ENCODE data around the gene FMO1.
"Not testable (repeated sequence)": the region's sequence is repeated elsewhere in the genome, so short reads cannot be mapped to it uniquely, and the experiment has no call there.

The FMO1 gene

GRCh38 chr1:171248302-171248701 lies at the start of gene FMO1:
TSS of gene FMO1 (plus strand) at chr1:171248494. CDS start at chr1:171258088, 9,594 bp downstream.
- DNase-seq, result no peak

- DNase-seq, result no peak
Observed at GRCh38 chr1:171204296-171204695, 44.0 kb upstream of the FMO1 start.

DNA sequence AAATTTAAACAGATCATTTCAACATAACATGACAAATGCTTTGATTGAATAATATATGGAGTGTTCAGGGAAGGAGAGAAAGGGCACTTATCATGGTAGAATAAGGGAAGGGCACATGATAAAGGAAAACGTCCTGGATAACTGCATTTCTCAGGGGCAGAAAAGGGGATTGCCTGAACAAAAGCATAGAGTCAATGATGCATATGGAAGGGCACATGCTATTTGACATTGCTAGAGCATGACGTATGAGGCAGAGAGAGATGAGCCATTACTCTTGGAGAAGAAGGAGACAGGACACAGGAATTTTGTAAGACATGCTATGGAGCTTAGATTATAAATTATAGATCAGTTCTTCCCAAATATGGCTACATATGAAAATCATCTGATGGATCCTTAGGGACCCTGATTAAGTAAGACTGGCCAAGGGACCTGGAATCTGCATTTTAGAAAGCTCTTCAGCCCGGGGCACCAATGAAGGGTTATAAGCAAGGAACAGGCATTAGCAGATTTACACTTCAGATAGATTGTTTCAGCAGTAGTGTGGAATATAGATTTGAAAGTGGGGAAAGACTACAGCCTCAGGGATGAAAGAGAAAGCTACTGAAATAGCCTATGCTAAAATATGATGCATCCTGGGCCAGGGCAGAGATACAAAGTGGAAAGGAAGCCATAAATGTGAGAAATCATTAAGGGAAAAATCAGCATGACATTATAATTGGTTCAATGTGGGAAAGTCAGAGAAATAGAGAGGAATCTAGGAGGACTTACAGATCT lies 41.9 kb upstream of the FMO1 start:
- DNase-seq, result no peak

- no peak for DNase-seq
Observed at GRCh38 chr1:171206978-171207355, 41.3 kb upstream of the FMO1 start.

DNA sequence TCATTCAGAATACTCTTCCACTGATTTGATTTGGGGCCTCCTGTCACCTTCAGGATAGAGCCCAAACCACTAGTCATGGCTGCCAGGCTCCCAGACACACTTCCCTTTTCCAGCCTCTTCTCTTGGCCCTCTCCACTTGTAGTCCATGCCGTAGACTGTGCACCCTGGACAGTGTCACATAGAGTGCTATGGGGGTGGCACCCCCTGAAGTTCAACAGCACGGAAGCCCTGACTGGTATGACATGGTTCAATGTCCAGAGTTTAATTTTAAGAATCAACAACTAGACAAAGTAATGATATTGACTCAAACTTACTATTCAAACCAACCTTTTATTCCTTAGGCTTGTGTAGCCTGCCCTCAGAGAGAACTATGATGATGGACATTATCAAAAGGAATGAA lies 40.9 kb upstream of the FMO1 start:
- no peak for DNase-seq

GRCh38 chr1:171210355-171210754 lies 37.9 kb upstream of the FMO1 start:
- DNase-seq, result no peak

GRCh38 chr1:171212607-171213351 lies 35.5 kb upstream of the FMO1 start:
- DNase-seq, result no peak

GRCh38 chr1:171213559-171214454 lies 34.5 kb upstream of the FMO1 start:
- no peak for DNase-seq

DNA sequence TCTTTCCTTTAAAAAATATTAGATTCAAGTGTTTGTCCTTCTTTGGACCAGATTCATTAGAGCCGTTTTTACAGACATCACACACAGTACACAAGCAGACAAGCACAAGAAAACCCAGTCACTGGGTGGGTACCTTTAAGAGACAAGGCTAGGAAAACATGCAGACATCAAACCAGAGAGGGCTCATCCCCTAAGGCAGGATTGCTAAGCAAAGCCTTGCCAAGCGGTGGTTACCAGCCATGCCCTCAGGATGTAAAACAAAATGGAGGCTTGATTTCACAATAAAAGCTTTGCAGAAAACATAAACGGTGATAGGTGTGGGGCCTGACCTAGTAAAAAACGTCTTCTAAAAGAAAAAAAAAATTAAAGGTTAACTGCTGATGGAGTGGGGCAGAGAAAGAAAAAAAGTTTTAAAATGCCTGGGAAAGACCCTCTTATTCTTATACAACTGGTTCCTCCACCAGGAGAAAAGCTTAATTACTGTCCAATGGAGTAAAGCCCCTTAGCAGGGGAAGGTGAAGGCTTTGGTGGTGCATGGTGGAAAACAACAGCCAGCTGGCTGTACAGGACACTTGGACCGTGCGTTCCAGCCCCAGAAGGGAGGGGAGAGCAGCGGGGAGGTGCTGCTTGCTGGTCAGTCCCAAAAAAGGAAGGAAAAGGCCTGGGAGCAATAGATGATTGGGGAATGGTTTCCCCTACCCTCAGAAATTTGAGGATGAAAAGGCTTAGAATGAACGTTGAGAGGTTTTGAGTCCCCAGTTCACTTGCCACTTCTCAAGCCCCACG lies 30.4 kb upstream of the FMO1 start:
- DNase-seq, result no peak

- no peak for DNase-seq
Observed at GRCh38 chr1:171218661-171219060, 29.6 kb upstream of the FMO1 start.

GRCh38 chr1:171219346-171220080 lies 28.8 kb upstream of the FMO1 start:
- no peak for DNase-seq

- DNase-seq, result no peak
Observed at GRCh38 chr1:171220081-171220420, 28.2 kb upstream of the FMO1 start.

- DNase-seq, result no peak
Observed at GRCh38 chr1:171220581-171221054, 27.7 kb upstream of the FMO1 start.

DNA sequence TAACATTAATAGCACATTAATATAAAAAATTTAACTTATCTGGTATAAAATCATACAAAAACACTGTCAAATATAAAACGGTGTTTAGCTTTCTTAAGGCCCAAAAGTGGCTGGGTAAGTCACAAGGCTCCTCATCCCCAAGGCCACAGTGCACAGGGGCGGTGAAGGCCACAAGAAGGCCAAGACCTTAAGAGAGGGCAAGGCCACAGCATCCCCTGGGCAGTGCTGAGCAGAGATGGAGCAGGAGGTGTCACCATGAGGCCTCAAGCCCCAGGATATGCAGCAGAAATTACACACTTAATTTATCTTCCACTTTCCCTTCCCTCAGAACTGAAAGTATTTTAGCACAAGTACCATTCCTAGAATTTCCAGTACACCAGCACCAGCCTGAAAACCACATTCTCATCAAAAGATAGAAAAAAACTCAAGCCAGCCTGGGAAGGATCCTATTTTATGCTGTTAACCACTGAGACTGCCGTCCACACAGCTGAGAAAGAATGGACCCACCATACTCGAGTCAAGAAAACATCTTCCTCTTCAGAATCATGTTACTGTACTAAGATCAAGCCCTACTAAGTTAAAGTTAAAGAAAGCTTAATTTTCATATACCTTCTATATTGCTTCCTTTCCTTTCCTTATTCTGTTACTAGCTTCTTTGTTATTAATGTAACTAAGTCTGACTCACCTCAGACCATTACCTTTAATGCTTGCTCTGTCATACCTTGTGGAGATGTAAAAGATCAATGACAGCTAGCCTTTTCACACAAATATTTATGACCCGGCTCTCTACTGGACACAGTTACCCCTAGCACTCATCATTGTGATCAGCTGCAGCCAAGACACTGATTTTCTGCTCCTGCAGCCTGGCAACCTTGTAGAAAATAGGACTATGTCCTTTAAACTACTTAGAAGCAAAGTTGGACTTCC lies 26.4 kb upstream of the FMO1 start:
- no peak for DNase-seq

DNA sequence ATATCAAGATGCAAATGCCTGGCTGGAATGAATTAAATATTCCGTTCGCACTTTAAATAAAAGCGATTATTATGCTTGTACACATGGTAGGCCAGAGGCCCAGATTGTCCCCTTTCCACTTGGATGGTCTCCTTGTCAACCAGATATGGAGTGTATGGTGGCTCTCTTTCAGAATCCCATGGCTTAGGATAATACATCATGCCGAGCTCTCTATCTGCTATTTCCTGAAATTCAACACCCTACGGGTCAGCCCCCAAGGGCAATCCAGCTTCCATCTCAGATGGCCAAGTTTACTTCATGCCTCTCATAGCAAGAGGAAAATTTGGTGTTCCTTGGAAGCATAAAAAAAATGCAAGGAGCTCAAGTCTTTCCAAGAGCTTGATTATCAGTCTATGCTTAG lies 25.4 kb upstream of the FMO1 start:
- no peak for DNase-seq

DNA sequence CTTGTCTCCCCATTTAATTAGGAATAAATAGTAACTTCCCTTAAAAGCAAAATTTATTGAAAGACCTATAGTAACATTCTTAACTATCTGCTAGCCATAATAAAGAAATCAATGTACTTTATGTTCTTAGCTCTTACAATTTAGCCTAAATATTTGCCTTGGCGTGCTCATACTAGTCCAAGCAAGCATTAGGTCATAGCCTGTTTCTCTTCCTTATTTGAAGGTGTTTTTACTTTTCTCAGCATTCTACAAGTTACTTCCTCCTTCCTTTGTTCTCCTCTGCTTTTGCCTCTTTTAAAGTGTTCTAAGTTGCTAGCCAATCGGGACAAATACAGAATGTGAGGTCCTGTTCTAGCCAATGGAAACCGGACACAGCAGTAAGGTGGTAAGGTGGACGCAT lies 24.0 kb upstream of the FMO1 start:
- not testable (repeated sequence) for DNase-seq

DNA sequence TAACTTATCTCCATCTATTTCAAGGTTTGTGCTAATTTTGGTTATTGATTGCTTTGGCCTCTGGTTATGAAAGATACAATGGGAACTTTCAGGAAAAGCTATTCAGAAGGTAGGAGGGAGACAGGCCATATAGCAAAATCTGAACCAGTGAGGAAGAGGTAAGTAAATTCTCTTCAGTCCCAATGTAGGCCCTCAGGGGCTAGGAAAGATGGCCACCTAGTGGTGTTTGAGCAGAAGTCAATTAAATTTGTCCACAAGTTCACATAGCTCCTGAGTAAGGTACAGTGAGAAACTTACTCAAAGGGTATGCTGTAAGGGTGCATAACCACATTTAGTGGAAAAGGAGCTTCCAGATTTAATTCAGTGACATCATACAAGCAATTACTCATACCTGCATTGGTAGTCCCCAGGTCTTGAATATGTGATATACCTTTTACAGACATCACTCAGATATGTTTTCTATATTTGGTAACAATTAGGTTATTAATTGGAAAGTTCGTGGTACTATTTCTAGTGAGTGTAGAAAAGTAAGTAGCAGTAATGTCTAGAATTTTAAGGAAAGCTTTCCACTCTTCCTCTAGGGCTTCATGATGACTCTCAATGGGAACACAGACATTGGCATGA lies 21.4 kb upstream of the FMO1 start:
- DNase-seq, result no peak

DNA sequence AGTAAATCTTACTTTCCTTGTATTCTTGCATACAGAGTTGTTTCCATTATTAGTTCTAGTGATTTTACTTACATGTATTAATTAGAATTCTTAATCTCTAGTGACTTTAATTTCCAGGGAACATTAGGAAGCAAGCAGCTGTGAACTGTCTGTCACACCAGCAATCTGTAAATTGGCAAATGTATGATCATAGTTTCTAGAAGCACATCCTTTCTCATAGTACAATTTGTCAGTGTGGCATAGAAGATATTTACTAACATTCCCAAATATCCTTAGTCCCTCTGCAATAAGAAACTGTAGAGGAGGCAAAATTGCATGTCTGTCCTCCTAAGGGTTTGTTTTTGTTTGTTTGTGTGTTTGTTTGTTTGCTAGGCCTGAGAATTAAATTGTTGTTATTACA lies 17.0 kb upstream of the FMO1 start:
- no peak for DNase-seq

GRCh38 chr1:171233183-171233582 lies 15.1 kb upstream of the FMO1 start:
- DNase-seq, result no peak

DNA sequence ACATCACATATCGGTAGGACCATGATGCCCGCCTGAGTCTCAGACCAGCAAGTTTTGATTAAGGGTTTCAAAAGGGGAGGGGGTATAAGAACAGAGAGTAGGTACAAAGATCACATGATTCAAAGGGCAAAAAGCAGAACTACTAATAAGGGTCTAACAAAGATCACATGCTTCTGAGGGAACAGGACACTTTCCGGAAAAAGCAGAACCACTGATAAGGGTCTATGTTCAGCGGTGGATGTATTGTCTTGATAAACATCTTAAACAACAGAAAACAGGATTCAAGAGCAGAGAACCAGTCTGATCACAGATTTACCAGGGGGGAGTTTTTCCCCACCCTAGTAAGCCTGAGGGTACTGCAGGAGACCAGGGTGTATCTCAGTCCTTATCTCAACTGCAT lies 12.1 kb upstream of the FMO1 start:
- not testable (repeated sequence) for DNase-seq
